ENCODE results near the gene SRPX2. TPM values are rescaled to one million over a fixed set of nuclear protein-coding genes. Genes with fewer than 3 reads are reported as not detected.

SRPX2 gene
- total RNA-seq, 1 experiment from 2014 or later = not detected

GRCh38 chrX:100658941-100659381, 15.0 kb downstream of the SRPX2 start:
- no peak overlapping the region for H3K9ac ChIP-seq (ENCODE audit: low read length)
- DNase-seq = no peak
- H3K4me2 ChIP-seq (ENCODE audit: low read depth, low read length, poor library complexity, severe bottlenecking) = no peak overlapping the region
- H3K4me3 ChIP-seq (ENCODE audit: low read length) = no peak overlapping the region
- H3K9me3 ChIP-seq (ENCODE audit: low read length) = no peaks in the 10 kb centered on the region
- no peaks in the 10 kb centered on the region for H3K9me2 ChIP-seq (replicated peaks; ENCODE audit: insufficient read depth, low read length)
- H3K36me3 ChIP-seq (ENCODE audit: insufficient read depth, low read length) = no peaks in the 10 kb centered on the region
- H3K4me1 ChIP-seq (ENCODE audit: low read length) = no peaks in the 10 kb centered on the region; the same call in 1 of the 2 replicates
- no peaks in the 10 kb centered on the region for H3K79me2 ChIP-seq (ENCODE audit: low read length)
- no peaks in the 10 kb centered on the region for H3K27me3 ChIP-seq (ENCODE audit: low read length)
- H2AFZ ChIP-seq (ENCODE audit: low read length) = no peak overlapping the region
- H4K20me1 ChIP-seq (ENCODE audit: insufficient read depth, low read depth, low read length) = no peaks in the 10 kb centered on the region
- H3K27ac ChIP-seq (ENCODE audit: low read length) = no peak overlapping the region

DNA sequence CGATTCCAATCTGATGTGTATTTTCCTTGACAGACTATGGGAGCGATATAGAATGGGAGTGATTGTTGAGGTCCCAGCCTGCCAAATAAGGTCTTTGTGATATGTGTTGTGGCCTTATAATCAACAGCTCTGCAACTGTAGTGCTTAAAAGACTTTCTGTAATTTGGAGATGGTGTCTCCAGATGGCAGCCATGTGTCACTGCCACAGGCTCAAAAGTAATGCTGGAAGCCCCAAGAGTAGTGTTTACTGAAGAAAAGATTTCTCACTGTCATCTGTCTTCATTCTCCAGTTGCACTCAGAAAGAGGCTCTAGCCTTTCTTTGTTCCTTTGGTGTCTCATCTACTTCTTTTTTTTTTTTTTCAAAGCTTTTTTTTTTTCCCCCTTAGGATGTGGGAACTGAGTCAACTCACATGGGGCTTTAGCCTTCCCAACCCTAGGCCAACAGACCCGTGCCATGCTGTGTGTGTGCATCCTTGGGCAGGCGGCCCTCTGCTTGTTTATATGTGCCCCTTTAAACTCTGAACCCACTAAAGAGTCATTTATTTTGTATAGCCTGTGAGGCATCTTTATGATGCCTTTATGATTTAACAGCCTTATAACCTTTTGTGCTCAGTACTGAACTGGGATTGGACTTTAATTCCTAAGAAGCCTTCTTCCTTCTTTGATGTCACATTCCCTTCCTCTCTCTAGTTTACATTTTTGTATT, 15.6 kb downstream of the SRPX2 start:
- H3K36me3 ChIP-seq (ENCODE audit: insufficient read depth, low read length) = no peaks in the 10 kb centered on the region
- no peaks in the 10 kb centered on the region for H3K27me3 ChIP-seq (ENCODE audit: low read length)
- DNase-seq = no peak
- no peak overlapping the region for H3K9ac ChIP-seq (ENCODE audit: low read length)
- H3K27ac ChIP-seq (ENCODE audit: low read length) = no peak overlapping the region
- no peak overlapping the region for H3K4me2 ChIP-seq (ENCODE audit: low read depth, low read length, poor library complexity, severe bottlenecking)
- no peaks in the 10 kb centered on the region; the same call in 1 of the 2 replicates for H3K4me1 ChIP-seq (ENCODE audit: low read length)
- H3K4me3 ChIP-seq (ENCODE audit: low read length) = no peak overlapping the region
- H3K79me2 ChIP-seq (ENCODE audit: low read length) = no peaks in the 10 kb centered on the region
- H2AFZ ChIP-seq (ENCODE audit: low read length) = no peak overlapping the region
- H4K20me1 ChIP-seq (ENCODE audit: insufficient read depth, low read depth, low read length) = no peaks in the 10 kb centered on the region
- H3K9me3 ChIP-seq (ENCODE audit: low read length) = no peaks in the 10 kb centered on the region
- no peaks in the 10 kb centered on the region for H3K9me2 ChIP-seq (replicated peaks; ENCODE audit: insufficient read depth, low read length)

GRCh38 chrX:100662170-100662569, 18.2 kb downstream of the SRPX2 start:
- H4K20me1 ChIP-seq (ENCODE audit: insufficient read depth, low read depth, low read length) = no peaks in the 10 kb centered on the region
- H3K4me2 ChIP-seq (ENCODE audit: low read depth, low read length, poor library complexity, severe bottlenecking) = no peak overlapping the region
- no peaks in the 10 kb centered on the region; the same call in 1 of the 2 replicates for H3K4me1 ChIP-seq (ENCODE audit: low read length)
- H3K27ac ChIP-seq (ENCODE audit: low read length) = no peak overlapping the region
- no peaks in the 10 kb centered on the region for H3K9me2 ChIP-seq (replicated peaks; ENCODE audit: insufficient read depth, low read length)
- no peak overlapping the region for H3K4me3 ChIP-seq (ENCODE audit: low read length)
- no peak overlapping the region for H3K9ac ChIP-seq (ENCODE audit: low read length)
- no peaks in the 10 kb centered on the region for H3K27me3 ChIP-seq (ENCODE audit: low read length)
- DNase-seq = no peak
- no peak overlapping the region for H2AFZ ChIP-seq (ENCODE audit: low read length)
- no peaks in the 10 kb centered on the region for H3K9me3 ChIP-seq (ENCODE audit: low read length)
- H3K79me2 ChIP-seq (ENCODE audit: low read length) = no peaks in the 10 kb centered on the region
- no peaks in the 10 kb centered on the region for H3K36me3 ChIP-seq (ENCODE audit: insufficient read depth, low read length)

- Histone ChIP-seq H3K4me3 (ENCODE audit: low read length) (no peak overlapping the region), H3K9ac (ENCODE audit: low read length) (no peak overlapping the region), H3K4me1 (ENCODE audit: low read length) (no peaks in the 10 kb centered on the region; the same call in 1 of the 2 replicates), H3K36me3 (ENCODE audit: insufficient read depth, low read length) (no peaks in the 10 kb centered on the region), H3K9me2 (replicated peaks; ENCODE audit: insufficient read depth, low read length) (no peaks in the 10 kb centered on the region), H3K27me3 (ENCODE audit: low read length) (no peaks in the 10 kb centered on the region), H3K79me2 (ENCODE audit: low read length) (no peaks in the 10 kb centered on the region), H3K4me2 (ENCODE audit: low read depth, low read length, poor library complexity, severe bottlenecking) (no peak overlapping the region), H3K27ac (ENCODE audit: low read length) (no peak overlapping the region), H3K9me3 (ENCODE audit: low read length) (no peaks in the 10 kb centered on the region), H4K20me1 (ENCODE audit: insufficient read depth, low read depth, low read length) (no peaks in the 10 kb centered on the region), H2AFZ (ENCODE audit: low read length) (no peak overlapping the region)
- DNase-seq = no peak
Observed at GRCh38 chrX:100662796-100663195, 18.8 kb downstream of the SRPX2 start.

- H2AFZ ChIP-seq (ENCODE audit: low read length) = no peak overlapping the region
- no peak overlapping the region for H3K27ac ChIP-seq (ENCODE audit: low read length)
- H3K4me3 ChIP-seq (ENCODE audit: low read length) = no peak overlapping the region
- no peak overlapping the region for H3K9ac ChIP-seq (ENCODE audit: low read length)
- DNase-seq = no peak
- no peaks in the 10 kb centered on the region for H4K20me1 ChIP-seq (ENCODE audit: insufficient read depth, low read depth, low read length)
- no peaks in the 10 kb centered on the region for H3K36me3 ChIP-seq (ENCODE audit: insufficient read depth, low read length)
- H3K9me2 ChIP-seq (replicated peaks; ENCODE audit: insufficient read depth, low read length) = no peaks in the 10 kb centered on the region
- no peaks in the 10 kb centered on the region; the same call in 1 of the 2 replicates for H3K4me1 ChIP-seq (ENCODE audit: low read length)
- no peak overlapping the region for H3K4me2 ChIP-seq (ENCODE audit: low read depth, low read length, poor library complexity, severe bottlenecking)
- no peaks in the 10 kb centered on the region for H3K9me3 ChIP-seq (ENCODE audit: low read length)
- H3K27me3 ChIP-seq (ENCODE audit: low read length) = no peaks in the 10 kb centered on the region
- H3K79me2 ChIP-seq (ENCODE audit: low read length) = no peaks in the 10 kb centered on the region
Observed at GRCh38 chrX:100663642-100664041, 19.6 kb downstream of the SRPX2 start.

DNA sequence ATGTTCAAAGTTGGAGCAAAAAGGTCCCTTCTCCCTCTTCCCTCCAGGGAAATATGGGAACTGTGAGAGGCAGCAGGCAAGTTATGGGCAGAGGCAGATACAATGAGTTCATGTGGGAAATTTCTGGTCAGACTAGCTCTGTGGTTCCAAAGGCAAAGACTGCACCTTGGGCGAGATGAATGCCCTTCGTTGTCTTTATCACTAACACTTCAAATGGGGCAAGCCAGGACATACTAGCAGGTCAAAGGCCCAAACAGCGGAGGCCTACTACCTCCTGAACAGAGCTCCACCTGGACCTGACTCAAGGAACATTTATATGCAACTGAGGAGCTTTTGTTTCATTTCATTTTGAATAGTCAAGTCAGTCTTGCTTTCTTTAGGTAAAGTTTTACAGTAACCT, 29.0 kb downstream of the SRPX2 start:
- H3K9ac ChIP-seq (ENCODE audit: low read length) = no peak overlapping the region
- no peak overlapping the region for H3K4me2 ChIP-seq (ENCODE audit: low read depth, low read length, poor library complexity, severe bottlenecking)
- no peak overlapping the region for H3K27ac ChIP-seq (ENCODE audit: low read length)
- no peaks in the 10 kb centered on the region for H4K20me1 ChIP-seq (ENCODE audit: insufficient read depth, low read depth, low read length)
- H3K4me1 ChIP-seq (ENCODE audit: low read length) = peaks cover 8% of the 10 kb centered on the region
- H3K4me3 ChIP-seq (ENCODE audit: low read length) = no peak overlapping the region
- H3K79me2 ChIP-seq (ENCODE audit: low read length) = no peaks in the 10 kb centered on the region
- no peak for DNase-seq
- H3K36me3 ChIP-seq (ENCODE audit: insufficient read depth, low read length) = no peaks in the 10 kb centered on the region
- H2AFZ ChIP-seq (ENCODE audit: low read length) = no peak overlapping the region
- no peaks in the 10 kb centered on the region for H3K9me2 ChIP-seq (replicated peaks; ENCODE audit: insufficient read depth, low read length)
- H3K9me3 ChIP-seq (ENCODE audit: low read length) = no peaks in the 10 kb centered on the region
- H3K27me3 ChIP-seq (ENCODE audit: low read length) = no peaks in the 10 kb centered on the region

- Histone ChIP-seq H4K20me1 (ENCODE audit: insufficient read depth, low read depth, low read length) (no peaks in the 10 kb centered on the region), H3K4me3 (ENCODE audit: low read length) (no peak overlapping the region), H3K4me1 (ENCODE audit: low read length) (peaks cover 8% of the 10 kb centered on the region), H3K36me3 (ENCODE audit: insufficient read depth, low read length) (no peaks in the 10 kb centered on the region), H3K4me2 (ENCODE audit: low read depth, low read length, poor library complexity, severe bottlenecking) (no peak overlapping the region), H3K27ac (ENCODE audit: low read length) (no peak overlapping the region), H3K9me3 (ENCODE audit: low read length) (no peaks in the 10 kb centered on the region), H3K27me3 (ENCODE audit: low read length) (no peaks in the 10 kb centered on the region), H3K9ac (ENCODE audit: low read length) (no peak overlapping the region), H3K9me2 (replicated peaks; ENCODE audit: insufficient read depth, low read length) (no peaks in the 10 kb centered on the region), H2AFZ (ENCODE audit: low read length) (no peak overlapping the region), H3K79me2 (ENCODE audit: low read length) (no peaks in the 10 kb centered on the region)
- DNase-seq = no peak
Observed at GRCh38 chrX:100673397-100673953, 29.5 kb downstream of the SRPX2 start.

- peak; percentile 55 for DNase-seq
- Histone ChIP-seq H3K36me3 (ENCODE audit: insufficient read depth, low read length) (no peaks in the 10 kb centered on the region), H3K27me3 (ENCODE audit: low read length) (no peaks in the 10 kb centered on the region), H3K4me2 (ENCODE audit: low read depth, low read length, poor library complexity, severe bottlenecking) (no peak overlapping the region), H3K4me1 (ENCODE audit: low read length) (peaks cover 8% of the 10 kb centered on the region), H3K9me2 (replicated peaks; ENCODE audit: insufficient read depth, low read length) (no peaks in the 10 kb centered on the region), H4K20me1 (ENCODE audit: insufficient read depth, low read depth, low read length) (no peaks in the 10 kb centered on the region), H3K4me3 (ENCODE audit: low read length) (no peak overlapping the region), H2AFZ (ENCODE audit: low read length) (no peak overlapping the region), H3K9ac (ENCODE audit: low read length) (no peak overlapping the region), H3K79me2 (ENCODE audit: low read length) (no peaks in the 10 kb centered on the region), H3K27ac (ENCODE audit: low read length) (no peak overlapping the region), H3K9me3 (ENCODE audit: low read length) (no peaks in the 10 kb centered on the region)
Observed at GRCh38 chrX:100674705-100675104, 30.7 kb downstream of the SRPX2 start.
